Prostate gland (tissue), 2 donors: ENCODE data around the gene CFAP100.

Experiments
- POLR2A ChIP-seq: fragments of 450-650 bp; IDR thresholded peaks from one replicate; pipeline ENCODE4 v1.6.1; 2016; ENCODE audit warnings: antibody characterized with exemption, mild to moderate bottlenecking
- TF ChIP-seq, protein P1 (sequence below), 4 experiments: fragments of 200-600 bp in 2 of 4; fragments of 450-650 bp in 2 of 4; sonication (generic) in 2 of 4; IDR thresholded peaks; 1 replicate in 3 of 4; 2 replicates in 1 of 4; pipeline ENCODE4 v1.5.1; 2016 to 2019; ENCODE audit warnings: antibody characterized with exemption in 4 of 4, mild to moderate bottlenecking in 2 of 4, moderate library complexity in 2 of 4

DNA sequence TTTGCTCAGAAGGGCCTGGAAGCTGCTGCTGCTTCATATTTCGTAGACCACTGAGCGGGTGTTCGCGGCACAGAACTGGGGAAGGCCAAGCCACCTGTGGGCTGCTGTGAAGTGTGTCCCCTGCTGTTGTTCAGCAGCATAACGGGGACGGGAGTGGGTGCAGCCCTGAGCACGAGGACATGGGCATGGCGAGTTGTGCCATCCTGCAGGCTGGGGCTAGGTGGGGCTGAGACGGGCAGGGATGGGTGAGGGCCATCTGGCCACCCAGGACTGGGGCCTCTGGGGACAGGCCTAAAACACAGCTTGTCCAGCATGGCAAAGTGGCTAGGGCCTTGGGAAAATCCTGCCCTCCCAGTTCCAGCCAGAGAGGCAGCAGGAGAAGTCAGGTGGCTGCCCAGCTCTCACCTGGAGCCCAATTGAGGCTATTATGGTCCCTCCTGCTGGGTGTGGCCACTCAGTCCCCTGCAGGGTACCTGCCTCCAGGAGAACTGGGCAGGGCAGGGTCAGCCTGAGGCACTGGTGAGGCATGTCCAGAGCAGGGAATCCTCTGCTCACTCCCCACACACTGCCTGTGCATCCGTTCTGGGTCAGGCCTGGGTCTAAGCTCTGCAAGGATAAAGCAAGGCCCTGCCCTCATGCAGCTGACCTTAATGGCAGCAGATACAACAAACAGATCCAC is 29.5 kb downstream of the CFAP100 start:
- TF ChIP-seq, protein P1, sequence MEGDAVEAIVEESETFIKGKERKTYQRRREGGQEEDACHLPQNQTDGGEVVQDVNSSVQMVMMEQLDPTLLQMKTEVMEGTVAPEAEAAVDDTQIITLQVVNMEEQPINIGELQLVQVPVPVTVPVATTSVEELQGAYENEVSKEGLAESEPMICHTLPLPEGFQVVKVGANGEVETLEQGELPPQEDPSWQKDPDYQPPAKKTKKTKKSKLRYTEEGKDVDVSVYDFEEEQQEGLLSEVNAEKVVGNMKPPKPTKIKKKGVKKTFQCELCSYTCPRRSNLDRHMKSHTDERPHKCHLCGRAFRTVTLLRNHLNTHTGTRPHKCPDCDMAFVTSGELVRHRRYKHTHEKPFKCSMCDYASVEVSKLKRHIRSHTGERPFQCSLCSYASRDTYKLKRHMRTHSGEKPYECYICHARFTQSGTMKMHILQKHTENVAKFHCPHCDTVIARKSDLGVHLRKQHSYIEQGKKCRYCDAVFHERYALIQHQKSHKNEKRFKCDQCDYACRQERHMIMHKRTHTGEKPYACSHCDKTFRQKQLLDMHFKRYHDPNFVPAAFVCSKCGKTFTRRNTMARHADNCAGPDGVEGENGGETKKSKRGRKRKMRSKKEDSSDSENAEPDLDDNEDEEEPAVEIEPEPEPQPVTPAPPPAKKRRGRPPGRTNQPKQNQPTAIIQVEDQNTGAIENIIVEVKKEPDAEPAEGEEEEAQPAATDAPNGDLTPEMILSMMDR (IDR thresholded peaks at IDR 0.05): no peak
- no peak for TF ChIP-seq POLR2A
